HG03442 (cell line): ENCODE measurements around the gene CDX1.

Source experiments
- ATAC-seq: cut with Tn5 transposase; IDR thresholded peaks from one replicate; pipeline ENCODE4 v1.9.1; 2021; ENCODE audit warnings: mild to moderate bottlenecking, moderate library complexity; ENCODE audit not compliant: unreplicated experiment

CDX1 gene

DNA sequence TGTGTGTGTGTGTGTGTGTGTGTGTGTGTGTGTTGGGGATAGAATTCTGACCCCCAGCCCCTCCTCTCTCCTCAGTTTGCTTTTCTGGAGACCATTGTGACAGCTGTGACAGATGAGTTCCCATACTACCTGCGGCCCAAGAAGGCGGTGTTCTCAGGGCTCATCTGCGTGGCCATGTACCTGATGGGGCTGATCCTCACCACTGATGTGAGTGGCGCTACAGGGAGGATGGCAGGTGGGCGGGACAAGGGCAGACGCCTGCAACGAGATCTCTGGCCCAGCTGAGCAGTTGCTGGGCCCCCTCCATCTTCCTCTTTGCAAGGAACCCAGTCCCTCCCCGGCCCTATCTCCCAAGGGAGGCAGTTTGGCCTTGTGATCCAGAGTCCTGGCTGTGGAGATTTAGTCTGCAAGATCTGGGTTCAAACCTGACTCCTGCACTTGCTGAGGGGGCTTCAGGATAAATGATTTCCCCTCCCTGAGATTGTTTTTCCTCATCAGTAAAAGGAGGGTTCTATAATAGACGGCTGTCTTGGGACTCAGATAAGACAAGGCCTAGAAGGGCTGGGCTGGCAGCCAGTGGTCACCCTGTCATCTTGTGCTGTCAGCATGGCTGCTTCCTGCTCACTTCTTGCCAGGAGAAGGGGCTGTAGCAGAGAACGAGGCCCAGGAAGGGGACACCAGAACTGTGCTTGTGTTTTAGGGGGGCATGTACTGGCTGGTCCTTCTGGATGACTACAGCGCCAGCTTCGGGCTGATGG lies 37.4 kb downstream of the CDX1 start:
- no peak for ATAC-seq

DNA sequence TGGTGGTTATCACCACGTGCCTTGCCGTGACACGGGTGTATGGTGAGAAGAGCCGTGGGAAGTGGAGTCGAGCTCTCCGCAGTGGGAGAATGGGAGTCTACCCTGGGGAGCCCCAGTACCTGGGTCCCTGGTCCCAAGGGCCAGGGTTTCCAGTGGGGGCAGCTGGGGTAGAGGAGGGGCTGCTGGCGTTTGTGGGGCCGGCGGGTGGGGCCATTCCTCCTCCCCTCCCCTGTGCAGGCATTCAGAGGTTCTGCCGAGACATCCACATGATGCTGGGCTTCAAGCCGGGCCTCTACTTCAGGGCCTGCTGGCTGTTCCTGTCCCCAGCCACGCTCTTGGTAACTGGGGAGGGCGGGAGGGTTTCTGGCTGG lies 38.0 kb downstream of the CDX1 start:
- no peak for ATAC-seq

DNA sequence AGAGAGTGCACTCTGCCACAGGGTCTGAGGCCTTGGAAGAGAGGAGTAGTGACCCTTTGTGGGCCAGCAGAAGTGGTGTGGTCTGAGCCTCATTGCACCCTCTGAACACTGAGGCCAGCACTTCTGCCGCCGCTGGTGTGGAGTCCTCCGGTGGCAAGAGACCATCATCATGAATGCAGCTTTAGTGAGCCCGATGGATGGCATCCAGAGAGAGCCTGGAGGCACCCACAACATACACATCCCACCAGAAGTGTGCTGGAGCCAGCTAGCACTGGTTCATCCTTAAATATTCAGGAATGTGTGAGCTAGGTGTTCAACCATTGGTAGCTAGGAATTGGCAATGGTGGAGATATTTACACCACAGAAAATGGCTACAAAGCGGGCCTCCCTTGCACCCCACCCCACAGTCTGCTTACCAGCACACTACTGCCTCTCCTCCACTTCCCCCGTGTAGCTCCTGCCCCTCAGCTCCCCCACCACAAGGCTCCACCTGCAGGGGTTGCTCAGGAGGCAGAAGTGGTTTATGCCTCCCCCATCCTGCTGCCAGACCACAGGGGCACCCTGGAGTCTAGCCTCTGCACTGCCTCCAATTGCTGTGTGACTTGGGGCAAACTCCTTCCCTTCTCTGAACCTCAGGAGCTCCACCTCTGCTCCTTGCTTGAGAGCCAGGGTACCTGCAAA lies 39.7 kb downstream of the CDX1 start:
- no peak for ATAC-seq

DNA sequence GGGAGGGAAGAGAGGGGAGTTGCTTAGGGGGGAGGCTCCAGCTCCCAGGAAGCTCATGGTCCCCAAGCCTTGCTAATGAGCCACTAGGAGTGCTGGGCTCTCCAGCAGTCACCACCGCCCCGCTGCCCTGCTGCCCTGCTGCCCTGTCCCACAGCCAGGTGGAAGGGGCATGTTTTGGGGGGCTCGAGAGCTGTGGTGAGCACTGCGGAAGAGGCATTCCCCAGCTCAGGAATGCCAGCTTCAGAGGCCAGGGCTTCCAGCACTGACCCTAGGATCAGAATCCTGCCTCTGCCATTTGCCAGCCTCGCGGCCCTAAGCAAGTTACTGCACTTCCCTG lies 40.2 kb downstream of the CDX1 start:
- no peak for ATAC-seq

DNA sequence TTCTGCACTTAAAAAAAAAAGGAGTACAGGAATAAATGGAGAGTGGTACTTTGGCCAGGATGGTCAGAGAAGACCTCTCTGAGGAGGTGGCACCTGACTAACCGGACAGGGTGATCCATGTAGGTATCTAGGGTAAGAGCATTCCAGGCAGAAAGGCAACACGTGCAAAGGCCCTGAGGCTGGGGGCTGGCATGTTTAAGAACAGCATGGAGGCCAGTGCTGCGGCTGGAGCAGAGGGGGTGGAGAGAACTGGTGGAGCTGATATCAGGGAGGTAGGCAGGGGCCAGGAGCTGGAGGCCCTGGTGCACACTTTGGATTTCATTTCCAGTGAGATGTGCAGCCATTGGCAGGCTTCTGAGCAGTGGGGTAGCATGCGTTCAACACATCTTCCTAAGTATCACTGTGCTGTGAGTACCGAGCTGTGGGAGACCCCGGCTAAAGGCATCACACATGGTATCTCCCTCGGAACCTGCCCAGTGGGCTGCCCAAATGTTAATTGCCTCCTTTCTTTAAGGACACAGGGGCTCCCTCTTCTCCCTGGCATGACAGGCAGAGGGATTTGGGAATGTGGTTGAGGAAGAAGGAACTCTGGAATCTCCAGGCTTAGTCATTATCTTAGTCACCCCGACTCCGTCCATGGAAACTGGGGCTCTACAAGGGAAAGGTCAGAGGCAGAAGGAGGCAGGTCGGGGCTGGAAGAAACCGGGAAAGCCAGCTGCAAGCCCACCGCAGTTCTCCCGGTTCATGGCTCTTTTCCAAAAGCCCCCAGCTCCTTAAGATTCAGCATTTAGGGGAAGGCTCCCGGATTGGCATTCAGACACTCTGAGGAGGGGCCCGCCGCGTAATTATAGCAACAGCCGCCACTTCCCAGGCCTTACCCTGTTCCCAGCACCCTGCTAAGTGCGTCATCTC lies 41.9 kb downstream of the CDX1 start:
- no peak for ATAC-seq

DNA sequence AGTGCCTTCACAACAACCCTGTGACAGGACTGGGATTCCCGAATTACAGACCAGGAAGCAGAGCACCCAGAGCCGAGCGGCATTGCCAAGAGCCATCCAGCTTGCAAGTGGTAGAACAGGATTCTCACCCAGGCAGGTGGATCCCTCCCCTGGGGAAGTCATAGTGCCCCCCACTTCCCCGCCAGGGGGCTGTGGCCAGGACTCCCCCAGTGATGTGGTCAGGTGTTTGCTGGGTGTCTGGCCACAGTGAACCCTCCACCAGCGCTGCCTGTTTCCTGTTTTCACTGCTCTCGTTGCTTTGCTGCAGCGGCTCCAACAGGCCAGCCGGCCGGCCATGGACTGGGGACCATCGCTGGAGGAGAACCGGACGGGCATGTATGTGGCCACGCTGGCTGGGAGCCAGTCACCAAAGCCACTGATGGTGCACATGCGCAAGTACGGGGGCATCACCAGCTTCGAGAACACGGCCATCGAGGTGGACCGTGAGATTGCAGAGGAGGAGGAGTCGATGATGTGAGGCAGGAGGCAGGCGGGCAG lies 42.6 kb downstream of the CDX1 start:
- ATAC-seq: no peak

DNA sequence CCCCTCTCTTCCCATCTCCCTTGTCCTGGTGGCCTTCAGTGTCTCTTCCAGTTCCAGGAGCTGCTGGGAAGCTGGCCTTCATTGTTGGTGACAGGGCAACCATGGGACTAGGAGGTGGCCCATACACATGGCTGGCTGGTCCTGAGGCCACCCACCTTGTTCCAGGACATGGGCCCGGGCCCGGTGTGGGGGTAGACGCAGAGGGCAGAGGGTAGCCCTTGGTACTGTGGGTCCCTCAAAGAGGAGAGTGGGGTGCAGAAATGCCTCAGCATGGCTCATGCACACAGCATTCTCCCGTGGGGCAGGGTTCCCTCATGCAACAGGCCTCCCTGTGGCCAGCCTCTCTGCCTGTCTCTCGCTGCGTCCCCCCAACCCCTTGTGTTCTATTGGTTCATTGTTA lies 44.1 kb downstream of the CDX1 start:
- ATAC-seq: no peak

DNA sequence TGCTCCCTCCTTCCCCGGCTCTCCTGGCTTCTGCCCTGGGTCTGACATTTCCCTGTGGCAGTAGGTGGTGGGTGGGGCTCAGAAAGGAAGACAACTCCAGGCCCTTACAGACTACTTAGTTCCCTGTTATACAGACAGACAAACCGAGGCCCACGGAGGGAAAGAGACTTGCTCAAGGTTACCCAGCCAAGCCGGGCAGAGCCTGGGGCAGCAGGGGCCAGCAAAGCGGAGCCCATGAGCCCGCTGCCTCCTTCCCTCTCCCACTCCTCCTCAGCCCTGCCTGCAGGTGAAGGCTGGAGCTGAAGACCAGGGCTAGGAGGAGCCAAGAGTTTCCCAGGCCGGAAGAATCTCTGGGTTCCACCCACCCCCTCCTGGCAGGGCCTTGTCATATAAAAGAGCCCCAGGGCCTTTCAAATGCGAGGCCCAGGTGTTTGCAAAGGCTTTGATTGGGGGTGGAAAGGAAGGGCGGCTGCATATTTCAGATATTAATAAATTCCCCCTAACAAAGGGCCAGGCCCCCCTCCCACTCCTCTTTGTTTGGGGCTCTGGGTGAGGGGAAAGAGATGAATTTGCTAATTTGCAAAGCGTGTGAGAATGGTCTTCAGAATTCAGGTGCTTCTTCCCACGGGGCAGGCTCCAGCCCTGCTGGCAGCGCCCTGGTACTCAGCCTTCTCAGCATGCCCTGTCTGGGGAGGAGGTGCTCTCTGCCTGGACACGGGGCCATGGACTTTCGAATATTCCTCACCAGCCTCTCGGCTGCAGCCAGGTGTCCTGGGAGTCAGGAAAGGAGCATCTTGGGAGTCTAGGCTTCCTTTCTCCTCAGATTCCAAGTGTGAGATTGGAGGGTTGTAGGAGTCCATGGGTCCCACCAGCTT lies 44.8 kb downstream of the CDX1 start:
- no peak for ATAC-seq

DNA sequence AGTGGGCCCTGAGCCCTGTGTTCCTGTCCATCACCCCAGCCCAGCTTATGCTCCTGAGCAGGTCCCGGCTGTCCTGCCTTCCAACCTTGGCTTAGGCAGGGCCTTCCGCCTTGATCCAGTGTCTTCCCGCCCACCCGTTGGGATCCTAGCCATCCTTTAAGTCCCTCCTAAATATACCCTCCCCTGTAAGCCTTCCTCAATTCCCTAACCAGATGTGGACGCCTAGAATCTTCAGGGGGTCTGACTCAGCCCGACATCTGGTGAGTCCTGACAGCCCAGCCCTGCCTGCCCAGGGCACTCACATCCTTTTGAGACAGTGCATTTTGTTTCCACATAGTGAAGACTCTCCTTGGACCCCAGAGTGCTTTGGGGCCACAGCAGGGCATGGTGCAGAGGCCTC lies 47.0 kb downstream of the CDX1 start:
- no peak for ATAC-seq

DNA sequence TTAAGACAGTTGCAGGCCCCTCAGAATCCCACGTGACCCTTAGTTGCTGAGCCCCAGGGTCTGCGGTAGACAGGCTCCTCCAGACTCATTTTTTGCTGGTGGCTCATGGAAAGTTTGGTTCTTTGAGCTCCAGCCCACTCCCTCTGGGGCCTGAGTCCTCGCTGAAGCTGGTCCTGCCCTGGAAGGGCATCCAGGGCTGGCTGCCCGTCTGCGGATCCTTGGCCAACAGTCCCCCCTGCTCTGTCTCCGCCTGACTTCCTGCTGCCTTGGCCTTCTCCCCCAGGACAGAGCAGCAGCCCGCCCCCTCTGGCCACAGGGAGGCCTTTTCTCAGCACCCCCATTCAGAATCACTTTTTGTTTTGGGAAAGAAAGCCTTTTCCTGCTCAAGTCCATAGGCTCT lies 47.7 kb downstream of the CDX1 start:
- ATAC-seq: no peak

DNA sequence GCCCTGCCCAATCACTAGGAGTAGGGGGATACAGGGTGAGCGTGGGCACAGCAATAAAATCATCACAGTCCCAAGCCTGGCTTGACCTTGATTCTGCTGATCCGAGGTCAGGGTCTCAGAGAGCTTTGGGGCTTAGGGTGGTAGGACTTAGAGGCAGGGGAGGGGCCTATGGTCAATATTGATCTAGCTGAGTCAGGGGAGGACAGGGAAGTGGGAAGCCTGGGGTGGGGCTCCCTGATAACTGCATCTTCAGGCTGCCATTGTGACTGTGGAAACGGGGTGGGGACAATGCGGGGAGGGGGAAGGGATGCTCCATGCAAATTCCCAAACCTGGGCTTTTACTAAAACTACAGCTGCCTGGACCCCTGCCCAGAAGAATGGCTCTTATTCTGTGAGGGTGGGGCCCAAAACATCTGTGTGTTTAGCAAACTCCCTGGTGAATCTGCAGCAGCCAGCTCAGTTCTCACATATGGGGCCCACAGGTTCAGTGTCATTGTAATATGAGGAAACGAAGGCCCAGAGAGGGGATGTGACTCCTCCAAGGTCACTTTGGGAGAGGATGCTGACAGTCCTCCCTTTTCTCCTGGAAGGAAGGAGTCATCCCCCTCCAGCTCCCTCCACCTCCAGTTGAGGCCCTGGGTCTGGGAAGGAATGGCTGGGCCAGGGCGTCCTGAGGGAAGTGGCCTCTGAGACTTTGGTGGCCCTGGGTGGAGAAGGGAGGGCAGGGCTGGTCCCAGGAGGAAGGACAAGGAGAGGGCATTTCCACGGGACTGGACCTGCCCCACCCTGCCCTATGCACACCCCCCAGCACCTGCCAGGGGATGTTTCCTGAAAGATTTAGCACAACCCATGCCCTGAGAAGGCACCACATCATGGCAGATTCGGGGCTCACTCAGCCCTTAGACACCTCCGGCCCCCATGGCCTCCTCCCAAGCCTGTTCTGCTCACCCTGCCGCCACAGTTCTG lies 49.7 kb downstream of the CDX1 start:
- no peak for ATAC-seq

DNA sequence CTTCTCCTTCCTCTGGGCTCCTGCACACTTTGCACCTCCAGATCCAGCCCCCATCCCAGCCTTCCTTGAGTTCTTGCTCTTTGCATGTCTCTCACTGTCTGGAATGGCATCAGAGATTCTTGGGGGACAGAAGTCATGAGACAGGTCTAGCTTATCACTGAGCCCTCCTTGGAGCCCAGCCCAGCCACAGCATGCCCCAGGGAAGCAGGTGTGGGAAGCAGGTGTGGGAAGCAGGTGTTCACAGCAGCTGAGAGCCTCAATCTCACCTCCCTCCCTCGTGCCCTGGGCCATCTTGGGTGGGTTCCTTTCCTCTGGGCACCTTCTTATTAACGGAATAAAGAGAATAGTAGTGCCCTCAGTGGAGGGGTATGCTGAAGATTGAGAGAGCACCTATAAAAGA lies 50.5 kb downstream of the CDX1 start:
- ATAC-seq: no peak

DNA sequence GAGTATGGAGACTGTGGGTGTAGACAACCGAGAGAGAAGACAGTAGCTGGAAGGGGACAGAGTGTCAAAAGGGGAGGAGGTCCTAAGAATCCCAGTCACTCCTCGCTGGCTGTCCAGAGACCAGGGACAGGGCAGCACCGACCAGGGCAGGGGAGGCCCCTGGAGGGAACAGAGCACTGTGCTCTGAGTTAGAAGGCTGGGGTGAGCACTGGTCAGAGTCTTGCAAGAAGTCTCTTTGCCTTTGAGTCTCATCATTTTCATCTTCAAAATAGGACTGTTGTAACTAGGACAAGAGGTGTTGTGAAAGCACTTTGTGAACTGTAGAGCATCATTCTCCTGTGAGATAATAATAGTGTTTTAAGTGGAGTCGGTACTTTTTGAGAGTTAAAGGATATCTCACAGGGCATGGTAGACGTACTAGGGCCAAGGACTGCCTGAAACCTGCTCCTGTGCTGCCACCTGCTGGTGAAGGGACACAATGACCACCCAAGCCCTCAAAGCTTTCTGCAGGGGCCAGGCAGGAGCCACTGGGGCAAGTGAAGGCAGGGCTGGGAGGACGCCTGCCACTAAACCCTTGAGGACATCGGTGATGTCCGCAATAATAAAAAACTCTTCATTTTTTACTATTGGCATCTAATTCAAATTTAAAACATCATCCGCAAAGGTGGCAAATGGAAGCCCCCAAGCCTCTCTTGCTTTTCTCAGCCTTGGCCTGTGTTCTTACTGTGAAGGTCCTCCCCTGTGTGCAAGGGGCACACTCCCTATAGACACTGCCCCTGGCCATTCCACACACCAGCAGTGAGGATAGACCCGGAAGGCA lies 51.5 kb downstream of the CDX1 start:
- peak; percentile 79 for ATAC-seq

DNA sequence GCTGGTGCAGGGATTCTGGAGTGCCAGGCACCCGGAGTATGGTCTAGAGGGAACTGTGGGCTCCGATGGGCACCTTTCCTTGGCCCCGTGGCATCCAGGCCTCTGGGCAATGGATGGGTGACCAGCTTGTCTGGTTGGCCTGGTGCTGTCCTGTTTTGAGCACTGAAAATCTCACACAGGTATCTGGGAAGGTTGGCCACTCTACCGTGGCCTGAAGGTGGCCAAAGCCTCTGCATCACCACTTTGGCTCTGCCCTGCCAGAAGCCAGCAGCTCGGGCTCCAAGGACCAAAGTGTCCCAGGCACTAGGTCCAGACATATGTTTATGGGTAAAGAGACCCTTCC lies 52.1 kb downstream of the CDX1 start:
- no peak for ATAC-seq

DNA sequence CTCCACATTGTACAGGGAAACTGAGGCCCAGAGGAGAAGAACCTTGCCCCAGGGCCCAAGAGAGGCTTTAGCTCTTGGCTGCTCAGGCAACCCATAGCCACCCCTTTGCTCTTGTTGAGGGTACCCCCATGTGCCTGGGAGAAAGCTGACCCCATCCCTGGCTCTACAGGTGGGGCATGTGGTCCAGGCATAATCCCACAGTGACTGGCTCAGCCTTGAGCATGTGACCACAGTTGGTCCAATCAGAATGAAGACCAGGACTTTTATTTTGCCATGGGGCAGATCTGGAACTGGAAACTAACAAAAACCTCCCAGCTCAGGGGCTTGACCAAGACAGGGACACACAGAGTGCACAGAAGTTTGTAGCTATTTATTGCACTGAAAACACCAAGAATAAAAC lies 52.6 kb downstream of the CDX1 start:
- ATAC-seq: no peak

DNA sequence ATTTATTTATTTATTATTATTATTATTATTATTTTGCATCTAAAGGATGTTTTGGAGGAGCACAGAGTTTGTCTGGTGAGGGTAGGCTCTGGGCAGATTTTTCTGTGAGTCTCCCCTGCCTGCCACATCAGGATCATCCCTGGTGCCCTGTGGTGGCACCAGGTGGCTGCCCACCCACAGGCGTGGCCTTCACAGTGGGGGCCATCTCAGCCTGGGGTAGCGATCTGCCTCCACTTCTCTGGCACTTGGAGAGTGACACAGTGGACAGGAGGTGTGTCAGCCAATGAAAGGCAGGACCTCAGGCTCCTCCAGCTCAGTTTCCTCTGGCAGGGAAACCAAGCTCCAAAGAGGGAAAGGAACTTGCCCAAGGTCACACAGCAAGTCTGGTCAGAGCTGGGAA lies 53.3 kb downstream of the CDX1 start:
- no peak for ATAC-seq

DNA sequence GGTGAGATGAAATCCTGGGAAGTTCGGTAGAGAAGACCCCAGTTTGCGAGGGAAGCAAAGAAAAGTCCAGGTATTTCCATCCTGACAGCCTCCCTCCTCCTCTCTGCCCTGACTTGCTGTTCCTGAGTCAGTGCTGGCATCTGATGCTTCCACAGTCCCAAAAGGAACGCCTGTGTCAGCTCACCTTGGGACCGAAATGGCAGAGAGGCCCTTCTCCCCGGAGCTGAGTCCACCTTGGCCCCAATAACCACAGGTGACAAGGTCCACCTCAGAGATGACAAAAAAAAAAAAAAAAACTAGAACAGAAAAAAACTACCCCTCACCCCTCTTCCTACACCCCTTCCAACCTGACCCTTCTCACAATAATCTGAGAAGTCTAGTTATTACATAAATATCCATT lies 54.9 kb downstream of the CDX1 start:
- no peak for ATAC-seq

DNA sequence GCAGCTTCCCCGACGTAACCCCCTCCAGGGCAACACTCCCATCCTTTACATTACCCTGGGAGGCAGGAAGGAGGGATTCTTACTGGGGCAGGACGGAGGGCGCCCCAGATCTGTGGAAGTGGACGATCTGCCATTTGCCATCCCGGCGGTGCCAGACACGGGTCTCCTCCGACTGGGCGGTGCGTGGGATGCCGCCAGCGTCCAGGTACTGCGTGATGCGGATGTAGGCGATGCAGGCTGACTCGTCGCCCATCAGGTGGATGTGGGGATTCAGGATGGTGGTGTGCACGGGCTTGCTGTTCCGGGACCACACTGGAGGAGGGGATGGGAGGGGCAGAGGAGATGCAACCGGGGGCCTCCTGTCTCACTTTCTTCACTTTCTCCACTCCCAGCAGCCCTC lies 56.3 kb downstream of the CDX1 start:
- ATAC-seq: no peak

DNA sequence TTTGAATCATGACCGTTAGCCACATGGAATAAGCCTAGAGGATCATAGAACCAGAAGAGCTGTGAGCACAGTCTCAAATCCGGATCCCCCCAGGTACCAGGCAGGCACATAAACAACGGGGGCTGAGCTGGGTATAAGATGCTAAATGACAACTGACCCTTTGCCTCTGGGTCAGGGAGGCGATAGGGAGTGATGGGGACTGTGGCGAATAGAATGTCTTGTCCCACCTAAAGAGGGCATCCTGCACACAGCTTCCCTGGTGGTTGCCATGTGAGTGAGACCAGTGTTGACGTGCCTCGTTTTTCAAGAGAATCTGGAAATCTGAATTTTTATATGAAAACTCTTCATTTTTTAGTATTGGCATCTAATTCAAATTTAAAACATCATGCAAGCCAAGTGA lies 56.9 kb downstream of the CDX1 start:
- no peak for ATAC-seq
